GM12873 (cell line): ENCODE measurements around the gene INTS1.

Experiments used
- TF ChIP-seq, protein P1 (sequence below): IDR thresholded peaks from 2 replicates; pipeline ENCODE4 v1.5.1; 2012; ENCODE audit warnings: low read depth, mild to moderate bottlenecking, moderate library complexity, low read length, control low read depth; ENCODE audit not compliant: insufficient read depth; ENCODE audit errors: missing control alignments

INTS1 gene

DNA sequence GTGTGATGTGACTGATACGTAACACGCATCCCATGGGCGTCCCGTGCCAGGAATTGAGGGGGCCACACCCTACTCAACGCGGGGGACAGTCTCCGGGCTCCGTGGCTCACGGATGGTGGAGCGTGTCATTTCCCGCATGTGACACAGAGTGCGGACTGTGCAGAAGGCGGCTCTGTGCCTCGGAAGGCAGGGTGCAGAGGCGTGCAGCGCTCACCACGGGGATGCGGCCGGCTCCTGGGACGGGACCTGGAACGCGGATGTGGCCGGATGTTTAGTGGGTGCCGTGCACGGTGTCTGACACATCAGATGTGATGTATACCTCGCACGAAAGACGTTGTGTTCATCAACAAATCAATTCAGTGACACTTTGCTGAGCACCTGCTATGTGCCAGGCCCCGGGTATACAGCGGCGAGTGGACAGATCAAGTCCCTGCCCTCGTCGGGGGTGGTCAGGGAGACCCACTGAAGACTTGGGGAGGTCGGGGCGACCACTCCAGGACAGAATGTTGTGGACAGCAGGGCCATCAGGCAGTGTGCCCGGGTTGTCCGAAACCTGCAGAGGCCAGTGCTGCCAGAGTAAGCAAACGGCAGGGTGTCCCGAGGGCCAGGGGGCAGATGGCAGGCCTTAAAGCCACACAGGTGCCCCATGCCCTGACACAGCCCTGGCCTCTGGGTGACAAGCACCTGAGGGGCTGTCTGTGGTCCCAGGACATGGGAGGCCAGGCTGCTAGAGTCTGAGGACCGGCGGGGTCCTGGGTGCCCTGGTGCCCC, 83.0 kb downstream of the INTS1 start:
- TF ChIP-seq, protein P1, sequence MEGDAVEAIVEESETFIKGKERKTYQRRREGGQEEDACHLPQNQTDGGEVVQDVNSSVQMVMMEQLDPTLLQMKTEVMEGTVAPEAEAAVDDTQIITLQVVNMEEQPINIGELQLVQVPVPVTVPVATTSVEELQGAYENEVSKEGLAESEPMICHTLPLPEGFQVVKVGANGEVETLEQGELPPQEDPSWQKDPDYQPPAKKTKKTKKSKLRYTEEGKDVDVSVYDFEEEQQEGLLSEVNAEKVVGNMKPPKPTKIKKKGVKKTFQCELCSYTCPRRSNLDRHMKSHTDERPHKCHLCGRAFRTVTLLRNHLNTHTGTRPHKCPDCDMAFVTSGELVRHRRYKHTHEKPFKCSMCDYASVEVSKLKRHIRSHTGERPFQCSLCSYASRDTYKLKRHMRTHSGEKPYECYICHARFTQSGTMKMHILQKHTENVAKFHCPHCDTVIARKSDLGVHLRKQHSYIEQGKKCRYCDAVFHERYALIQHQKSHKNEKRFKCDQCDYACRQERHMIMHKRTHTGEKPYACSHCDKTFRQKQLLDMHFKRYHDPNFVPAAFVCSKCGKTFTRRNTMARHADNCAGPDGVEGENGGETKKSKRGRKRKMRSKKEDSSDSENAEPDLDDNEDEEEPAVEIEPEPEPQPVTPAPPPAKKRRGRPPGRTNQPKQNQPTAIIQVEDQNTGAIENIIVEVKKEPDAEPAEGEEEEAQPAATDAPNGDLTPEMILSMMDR = no peak
